Osteocyte (in vitro differentiated cells): ENCODE measurements around the gene FMNL2. TPM values are rescaled to one million over a fixed set of nuclear protein-coding genes. Genes with fewer than 3 reads are reported as not detected.

Experiments
- DNase-seq: peaks from one replicate; pipeline ENCODE4 v3.0.0; 2021; ENCODE audit warnings: mixed read lengths; ENCODE audit not compliant: unreplicated experiment; ENCODE audit errors: extremely low spot score
- H3K27ac Mint-ChIP-seq: one replicate; pipeline ENCODE4 v1.8.0; 2021; ENCODE audit warnings: mild to moderate bottlenecking, mixed read lengths; ENCODE audit not compliant: unreplicated experiment
- H3K27me3 Mint-ChIP-seq: one replicate; pipeline ENCODE4 v1.8.0; 2021; ENCODE audit warnings: mixed read lengths; ENCODE audit not compliant: unreplicated experiment
- H3K36me3 Mint-ChIP-seq: one replicate; pipeline ENCODE4 v1.8.0; 2021; ENCODE audit warnings: mixed read lengths; ENCODE audit not compliant: unreplicated experiment
- H3K4me1 Mint-ChIP-seq: one replicate; pipeline ENCODE4 v1.8.0; 2021; ENCODE audit warnings: mixed read lengths; ENCODE audit not compliant: unreplicated experiment
- H3K4me3 Mint-ChIP-seq: one replicate; pipeline ENCODE4 v1.8.0; 2021; ENCODE audit warnings: mild to moderate bottlenecking, moderate library complexity, mixed read lengths; ENCODE audit not compliant: unreplicated experiment
- H3K9me3 Mint-ChIP-seq: one replicate; pipeline ENCODE4 v1.8.0; 2021; ENCODE audit warnings: mixed read lengths; ENCODE audit not compliant: unreplicated experiment
- total RNA-seq: library from RNA; stranded (reverse); gene quantifications from 2 replicates; pipeline ENCODE4 v1.2.1, GENCODE V29; 2021
- TF ChIP-seq, protein P1 (sequence below): fragments of 200-600 bp; sonication (generic); IDR thresholded peaks from 2 replicates; pipeline ENCODE4 v1.5.0; 2021; ENCODE audit warnings: antibody characterized with exemption, mild to moderate bottlenecking, moderate library complexity

The FMNL2 gene
- total RNA-seq, 1 donor from 2014 or later = 45.3 TPM

DNA sequence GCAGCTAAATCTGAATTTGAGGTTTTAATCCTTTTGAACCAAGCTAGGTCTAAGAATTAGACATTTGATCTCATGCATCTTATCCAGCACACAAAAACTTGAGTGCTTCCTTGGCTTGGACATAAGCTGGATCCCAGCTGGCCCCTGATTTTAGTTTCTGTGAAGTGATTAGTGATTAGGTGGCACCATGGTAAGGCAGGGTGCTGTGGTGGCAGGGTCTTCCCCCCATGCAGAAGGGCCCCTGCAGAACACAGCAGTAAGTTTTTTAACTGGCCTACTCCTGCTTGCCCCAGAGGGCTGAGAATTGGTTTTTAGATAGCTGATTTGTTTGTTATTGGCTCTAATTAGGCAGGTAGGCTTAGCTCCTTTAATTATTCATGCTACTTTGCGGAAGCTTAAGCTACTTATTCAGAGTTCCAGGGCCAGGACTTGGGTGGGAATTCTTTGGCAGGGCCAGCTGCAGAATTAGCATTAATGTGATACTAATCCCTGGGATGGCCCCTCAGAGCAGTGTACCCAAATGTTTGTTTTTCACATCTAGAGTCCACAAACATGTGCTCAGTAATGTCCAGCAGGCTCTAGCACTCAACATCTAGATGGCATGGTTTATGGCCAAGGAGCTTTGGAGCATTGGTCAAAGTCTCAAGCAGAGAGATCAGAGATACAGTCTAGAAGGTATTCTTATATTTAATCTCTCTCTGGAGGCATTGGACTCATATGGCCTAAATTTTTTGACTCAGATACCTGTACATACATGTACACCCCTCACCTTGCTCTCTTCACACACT lies 99.6 kb downstream of the FMNL2 start:
- peak; percentile 42 for DNase-seq
- H3K9me3 Mint-ChIP-seq = no peaks in the 10 kb centered on the region
- TF ChIP-seq, protein P1, sequence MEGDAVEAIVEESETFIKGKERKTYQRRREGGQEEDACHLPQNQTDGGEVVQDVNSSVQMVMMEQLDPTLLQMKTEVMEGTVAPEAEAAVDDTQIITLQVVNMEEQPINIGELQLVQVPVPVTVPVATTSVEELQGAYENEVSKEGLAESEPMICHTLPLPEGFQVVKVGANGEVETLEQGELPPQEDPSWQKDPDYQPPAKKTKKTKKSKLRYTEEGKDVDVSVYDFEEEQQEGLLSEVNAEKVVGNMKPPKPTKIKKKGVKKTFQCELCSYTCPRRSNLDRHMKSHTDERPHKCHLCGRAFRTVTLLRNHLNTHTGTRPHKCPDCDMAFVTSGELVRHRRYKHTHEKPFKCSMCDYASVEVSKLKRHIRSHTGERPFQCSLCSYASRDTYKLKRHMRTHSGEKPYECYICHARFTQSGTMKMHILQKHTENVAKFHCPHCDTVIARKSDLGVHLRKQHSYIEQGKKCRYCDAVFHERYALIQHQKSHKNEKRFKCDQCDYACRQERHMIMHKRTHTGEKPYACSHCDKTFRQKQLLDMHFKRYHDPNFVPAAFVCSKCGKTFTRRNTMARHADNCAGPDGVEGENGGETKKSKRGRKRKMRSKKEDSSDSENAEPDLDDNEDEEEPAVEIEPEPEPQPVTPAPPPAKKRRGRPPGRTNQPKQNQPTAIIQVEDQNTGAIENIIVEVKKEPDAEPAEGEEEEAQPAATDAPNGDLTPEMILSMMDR = no peak
- H3K27me3 Mint-ChIP-seq = no peaks in the 10 kb centered on the region
- H3K36me3 Mint-ChIP-seq = no peaks in the 10 kb centered on the region
- no peak overlapping the region for H3K27ac Mint-ChIP-seq
- peaks cover 18% of the 10 kb centered on the region for H3K4me1 Mint-ChIP-seq
- no peak overlapping the region for H3K4me3 Mint-ChIP-seq

DNA sequence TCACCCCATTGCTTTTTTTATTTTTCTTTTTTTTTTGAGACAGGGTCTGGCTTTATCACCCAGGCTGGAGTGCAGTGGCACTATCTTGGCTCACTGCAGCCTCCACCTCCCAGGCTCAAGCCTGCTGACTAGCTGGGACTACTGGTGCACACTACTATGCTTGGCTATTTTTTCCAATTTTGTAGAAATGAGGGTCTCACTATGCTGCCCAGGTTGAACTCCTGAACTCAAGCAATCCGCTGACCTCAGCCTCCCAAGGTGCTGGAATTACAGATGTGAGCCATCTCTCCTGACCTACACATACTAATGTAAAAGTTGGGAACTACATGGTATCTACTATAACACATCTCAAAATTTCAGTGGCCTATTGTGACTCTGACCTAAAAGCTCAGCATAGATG lies 101.2 kb downstream of the FMNL2 start:
- Mint-ChIP-seq H3K4me1 (peaks cover 16% of the 10 kb centered on the region), H3K27ac (no peak overlapping the region), H3K36me3 (no peaks in the 10 kb centered on the region), H3K4me3 (no peak overlapping the region), H3K27me3 (no peaks in the 10 kb centered on the region), H3K9me3 (no peaks in the 10 kb centered on the region)
- peak; percentile 5 for DNase-seq
- TF ChIP-seq, protein P1 = no peak

DNA sequence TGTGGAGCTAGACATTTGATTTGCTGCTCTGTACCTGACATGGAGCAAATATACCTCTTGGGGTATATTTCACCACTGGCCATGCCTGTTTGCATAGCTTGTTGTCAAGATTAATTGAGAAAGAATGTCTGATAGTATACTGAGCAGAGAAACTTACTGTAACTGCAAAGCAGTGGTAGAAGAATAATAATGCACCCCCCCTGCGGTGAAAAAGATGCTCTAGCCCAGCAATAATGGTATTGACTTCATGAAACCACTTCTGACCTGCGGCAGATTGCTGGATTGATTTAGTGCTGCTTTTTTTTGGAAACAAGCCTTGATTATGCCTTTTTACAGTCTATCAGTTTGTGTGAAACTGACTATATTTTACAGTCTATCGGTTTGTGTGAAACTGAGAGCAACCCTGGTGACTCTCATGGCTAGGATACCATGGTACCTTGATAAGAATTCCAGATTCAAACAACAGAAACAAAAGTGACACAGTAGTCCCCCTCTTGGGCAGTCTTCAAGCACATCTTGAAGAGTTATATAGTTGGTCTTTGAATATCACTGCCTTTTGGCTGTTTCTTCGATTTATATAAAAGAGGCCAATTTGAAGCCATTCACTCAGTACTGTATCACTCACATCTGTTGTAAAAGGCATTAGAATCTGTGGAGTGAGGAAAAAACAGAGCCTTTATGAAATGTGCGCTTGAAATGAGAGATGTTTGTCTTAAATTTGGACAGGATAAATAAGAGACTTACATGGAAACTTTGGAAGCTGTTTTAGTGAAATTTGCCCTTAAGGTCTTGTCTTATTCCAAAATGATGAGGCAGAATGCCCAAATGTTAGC lies 102.5 kb downstream of the FMNL2 start:
- Mint-ChIP-seq H3K27me3 (no peaks in the 10 kb centered on the region), H3K4me1 (peaks cover 10% of the 10 kb centered on the region), H3K4me3 (no peak overlapping the region), H3K9me3 (no peaks in the 10 kb centered on the region), H3K27ac (no peak overlapping the region), H3K36me3 (no peaks in the 10 kb centered on the region)
- no peak for DNase-seq
- TF ChIP-seq, protein P1 = no peak

DNA sequence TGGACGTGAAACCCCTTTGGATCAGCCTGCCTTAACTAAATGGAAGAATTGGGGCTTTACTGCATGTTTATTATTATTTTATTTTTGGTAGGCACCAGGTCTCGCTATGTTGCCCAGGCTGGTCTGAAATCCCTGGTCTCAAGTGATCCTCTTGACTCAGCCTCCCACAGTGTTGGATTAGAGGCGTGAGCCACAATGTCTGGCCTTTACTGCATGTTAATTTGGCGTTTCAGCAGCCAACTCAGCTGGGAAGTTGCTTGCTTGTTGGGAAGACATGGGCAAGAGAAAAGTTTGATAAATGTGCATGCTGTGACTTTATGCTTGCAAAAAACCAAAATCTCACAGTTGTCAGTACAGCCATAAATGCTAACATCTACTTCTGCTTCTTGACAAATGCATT lies 105.1 kb downstream of the FMNL2 start:
- DNase-seq = no peak
- no peak overlapping the region for H3K27ac Mint-ChIP-seq
- H3K27me3 Mint-ChIP-seq = no peaks in the 10 kb centered on the region
- no peaks in the 10 kb centered on the region for H3K36me3 Mint-ChIP-seq
- peaks cover 13% of the 10 kb centered on the region for H3K4me1 Mint-ChIP-seq
- no peaks in the 10 kb centered on the region for H3K9me3 Mint-ChIP-seq
- H3K4me3 Mint-ChIP-seq = no peak overlapping the region
- TF ChIP-seq, protein P1 = no peak

DNA sequence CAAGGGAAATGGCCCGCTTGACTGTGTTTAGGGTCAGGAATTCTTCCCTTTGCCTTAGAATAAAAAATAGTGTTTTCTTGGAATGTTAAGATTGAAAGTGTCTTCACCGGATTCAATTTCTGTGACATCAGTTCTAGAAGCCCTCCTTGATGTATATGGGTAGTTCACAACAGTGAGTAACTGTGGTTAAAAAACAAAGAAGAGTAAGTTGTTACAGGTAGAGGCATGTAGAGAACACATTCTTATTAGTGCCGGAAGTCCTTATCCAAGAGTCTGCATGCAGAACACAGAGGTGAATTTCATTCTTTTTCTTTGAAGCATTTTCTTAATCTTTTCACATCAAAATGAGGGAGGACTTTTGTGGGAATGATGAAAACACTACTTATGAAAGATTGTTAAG lies 105.5 kb downstream of the FMNL2 start:
- Mint-ChIP-seq H3K9me3 (no peaks in the 10 kb centered on the region), H3K27ac (no peak overlapping the region), H3K4me1 (peaks cover 13% of the 10 kb centered on the region), H3K4me3 (no peak overlapping the region), H3K36me3 (no peaks in the 10 kb centered on the region), H3K27me3 (no peaks in the 10 kb centered on the region)
- no peak for DNase-seq
- TF ChIP-seq, protein P1 = no peak
